Measurements from ENCODE around the gene STK39. TPM values are rescaled to one million over a fixed set of nuclear protein-coding genes. Genes with fewer than 3 reads are reported as not detected.

Gene STK39
- total and polyA plus RNA-seq, 2 of the 4 experiments (the other 2 are of a cell fraction): 11.8 to 16.4 TPM

DNA sequence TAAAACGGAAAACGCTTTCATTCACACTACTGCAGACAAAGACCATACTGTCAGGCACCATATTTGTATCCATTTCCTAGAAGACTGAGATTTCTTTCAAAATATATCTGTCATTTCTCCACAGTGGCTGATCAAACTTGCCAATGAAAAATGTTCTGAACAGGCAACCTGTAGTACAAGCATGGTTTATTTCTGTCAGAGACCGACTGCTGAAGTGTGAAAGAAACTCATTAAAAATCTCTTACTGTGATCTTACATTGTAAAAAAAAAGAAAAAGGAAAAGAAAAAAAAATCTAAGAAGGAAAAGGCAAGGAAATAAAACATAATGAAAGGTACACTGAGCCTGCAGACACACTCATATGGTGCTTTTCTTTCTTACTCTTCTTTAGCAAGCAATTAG, 184.5 kb downstream of the STK39 start:
- H3K79me1 ChIP-seq (ENCODE audit: low read depth in 1 of 2, low read length in 2 of 2): peaks cover 14 to 24% of the 10 kb centered on the region in 2 experiments; a peak in 3 of 4 replicates
- no peak overlapping the region for H4K91ac ChIP-seq (ENCODE audit: insufficient read depth, low read depth, low read length)
- CTCF ChIA-PET: interaction anchor here (0.8 to 1.5 kb wide), 2 partner anchors 10 to 22 kb away, joined by 3 read pairs; no protein-coding TSS in a partner anchor
- DNase-seq: no peak
- no peak overlapping the region for H4K5ac ChIP-seq (ENCODE audit: low read depth, low read length)
- H3K23ac ChIP-seq (ENCODE audit: low read depth, low read length): no peak overlapping the region
- in situ Hi-C loops (cut with MboI; ENCODE audit: low sequenced_read_pairs): no loop called here
- H2BK20ac ChIP-seq (ENCODE audit: low read depth, low read length): no peak overlapping the region
- no peak overlapping the region for H3K27ac ChIP-seq (ENCODE audit: insufficient read depth, low read length)
- H2BK120ac ChIP-seq (ENCODE audit: low read depth, low read length): no peak overlapping the region
- H2BK5ac ChIP-seq (ENCODE audit: low read depth, low read length, poor library complexity, severe bottlenecking): no peak overlapping the region
- no peak overlapping the region for H3K4ac ChIP-seq (ENCODE audit: low read depth, low read length)
- no peak for ATAC-seq (ENCODE audit: low read depth)
- WGBS, 2 experiments (ENCODE audit: extremely low coverage in 2 of 2, insufficient read length in 1 of 2): no CpG with 5 or more reads among the region's 3 CpGs
- H3K9me1 ChIP-seq (ENCODE audit: insufficient read depth, low read length): no peaks in the 10 kb centered on the region
- no peak overlapping the region for H3K14ac ChIP-seq (replicated peaks; ENCODE audit: low read depth, low read length)
- H3K18ac ChIP-seq (ENCODE audit: low read depth, low read length): no peak overlapping the region
- no peak overlapping the region for H2AK9ac ChIP-seq (replicated peaks; ENCODE audit: low read depth, low read length, poor library complexity)
- no peak overlapping the region for H2AFZ ChIP-seq (replicated peaks; ENCODE audit: low read length, poor library complexity)
- no peak overlapping the region for H3K9ac ChIP-seq (ENCODE audit: low read depth, low read length)
- no peaks in the 10 kb centered on the region for H3K27me3 ChIP-seq (ENCODE audit: control insufficient read depth, insufficient read depth, low read length)
- H3K9me3 ChIP-seq (ENCODE audit: control insufficient read depth, insufficient read depth, low read length): no peaks in the 10 kb centered on the region
- no peak overlapping the region for H4K8ac ChIP-seq (ENCODE audit: low read depth in 2 of 2, low read length in 2 of 2)
- no peak overlapping the region for H3K56ac ChIP-seq (ENCODE audit: extremely low read depth, insufficient read depth, low read length)
- no peak overlapping the region for H3K4me2 ChIP-seq (ENCODE audit: low read depth, low read length)
- no peak overlapping the region for H2AK5ac ChIP-seq (ENCODE audit: low read depth, low read length)
- dilution Hi-C loops (cut with HindIII; ENCODE audit: low sequenced_read_pairs, unreplicated experiment): no loop called here
- H2BK15ac ChIP-seq (ENCODE audit: low read depth, low read length): no peak overlapping the region
- peaks cover 15% of the 10 kb centered on the region for H3K36me3 ChIP-seq (ENCODE audit: control insufficient read depth, insufficient read depth, low read length)
- H3K4me1 ChIP-seq (ENCODE audit: control insufficient read depth, insufficient read depth, low read length): peaks cover 2% of the 10 kb centered on the region; the same call in 1 of the 2 replicates
- no peak overlapping the region for H3K4me3 ChIP-seq (ENCODE audit: insufficient read depth, low read depth, low read length)
- no peak for TF ChIP-seq RAD21 (IDR thresholded peaks at IDR 0.05; ENCODE audit: low read length)
- TF ChIP-seq MAFK (IDR thresholded peaks at IDR 0.05; ENCODE audit: low read depth, low read length): no peak
- TF ChIP-seq FOS (IDR thresholded peaks at IDR 0.05; ENCODE audit: low read depth, low read length): no peak
- TF ChIP-seq, protein P1, sequence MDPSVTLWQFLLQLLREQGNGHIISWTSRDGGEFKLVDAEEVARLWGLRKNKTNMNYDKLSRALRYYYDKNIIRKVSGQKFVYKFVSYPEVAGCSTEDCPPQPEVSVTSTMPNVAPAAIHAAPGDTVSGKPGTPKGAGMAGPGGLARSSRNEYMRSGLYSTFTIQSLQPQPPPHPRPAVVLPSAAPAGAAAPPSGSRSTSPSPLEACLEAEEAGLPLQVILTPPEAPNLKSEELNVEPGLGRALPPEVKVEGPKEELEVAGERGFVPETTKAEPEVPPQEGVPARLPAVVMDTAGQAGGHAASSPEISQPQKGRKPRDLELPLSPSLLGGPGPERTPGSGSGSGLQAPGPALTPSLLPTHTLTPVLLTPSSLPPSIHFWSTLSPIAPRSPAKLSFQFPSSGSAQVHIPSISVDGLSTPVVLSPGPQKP (IDR thresholded peaks at IDR 0.05; ENCODE audit: borderline replicate concordance, low read depth, low read length): no peak
- no peak for TF ChIP-seq MXI1 (IDR thresholded peaks at IDR 0.05; ENCODE audit: borderline replicate concordance, low read depth, low read length)
- TF ChIP-seq CHD1 (IDR thresholded peaks at IDR 0.05; ENCODE audit: low read depth, low read length): no peak
- no peak for TF ChIP-seq POLR2A (IDR thresholded peaks at IDR 0.05; ENCODE audit: low read depth, low read length)
- no peak for TF ChIP-seq CEBPB (IDR thresholded peaks at IDR 0.05; ENCODE audit: low read depth, low read length)
- no peak for TF ChIP-seq NFE2L2 (IDR thresholded peaks at IDR 0.05; ENCODE audit: low read depth, low read length)
- TF ChIP-seq RFX5 (IDR thresholded peaks at IDR 0.05; ENCODE audit: low read depth, low read length): no peak
- TF ChIP-seq RCOR1 (IDR thresholded peaks at IDR 0.05; ENCODE audit: insufficient replicate concordance, low read length): no peak
- no peak for TF ChIP-seq MAZ (IDR thresholded peaks at IDR 0.05; ENCODE audit: borderline replicate concordance, low read depth, low read length)
- no peak for TF ChIP-seq SMC3 (IDR thresholded peaks at IDR 0.05; ENCODE audit: low read depth, low read length)
- BruUV-seq (replicated peaks): no TSS peak
- intact Hi-C loops (cut with micrococcal nuclease): loop anchor here (5.0 kb wide), 1 partner anchor 989 kb away; no protein-coding TSS in a partner anchor
- no peaks in the 10 kb centered on the region for H4K20me1 ChIP-seq (ENCODE audit: insufficient read depth, low read length)
- POLR2A ChIA-PET (ENCODE audit: unreplicated experiment): no interaction called here
